Activated CD8-positive, alpha-beta T cell treated with anti-CD3 and anti-CD28 coated beads, Interleukin-2, amount 10 ng/mL, durations not matched to agents 7 days and 5 days (primary cell): ENCODE results near the gene PPP1R26. TPM values are rescaled to one million over a fixed set of nuclear protein-coding genes. Genes with fewer than 3 reads are reported as not detected.
A peak's percentile ranks its signal among the peaks of the same experiment; 100 is the strongest.
"Not testable (repeated sequence)": the region's sequence is repeated elsewhere in the genome, so short reads cannot be mapped to it uniquely, and the experiment has no call there.

ENCODE experiments used
- ATAC-seq: fragments of 150-1000 bp; cut with Tn5 transposase; one replicate; pipeline ENCODE4 v1.10.0; 2021; ENCODE audit warnings: moderate library complexity
- CTCF ChIA-PET: fragments of 350-600 bp; sonication (Branson Sonifier 250); formaldehyde crosslinking; loops from one replicate; lab custom pipeline; 2021; ENCODE audit warnings: antibody characterized with exemption; lab: Charles Lee
- POLR2A ChIA-PET: fragments of 350-600 bp; sonication (Branson Sonifier 250); formaldehyde crosslinking; loops from one replicate; lab custom pipeline; 2021; ENCODE audit warnings: antibody characterized with exemption; lab: Charles Lee
- DNase-seq: peaks from one replicate; pipeline ENCODE4 v3.0.0-alpha.2; 2020
- H3K27ac Mint-ChIP-seq: one replicate; pipeline ENCODE4 v1.8.0; 2021; ENCODE audit warnings: mild to moderate bottlenecking, mixed read lengths
- H3K27me3 Mint-ChIP-seq: one replicate; pipeline ENCODE4 v1.8.0; 2021; ENCODE audit warnings: low read depth, mixed read lengths
- H3K36me3 Mint-ChIP-seq: one replicate; pipeline ENCODE4 v1.8.0; 2021; ENCODE audit warnings: low read depth, mixed read lengths
- H3K4me1 Mint-ChIP-seq: one replicate; pipeline ENCODE4 v1.8.0; 2021; ENCODE audit warnings: low read depth, mixed read lengths
- H3K4me3 Mint-ChIP-seq: one replicate; pipeline ENCODE4 v1.8.0; 2021; ENCODE audit warnings: mild to moderate bottlenecking, mixed read lengths
- H3K9me3 Mint-ChIP-seq: one replicate; pipeline ENCODE4 v1.8.0; 2022; ENCODE audit warnings: mixed read lengths; ENCODE audit not compliant: insufficient read depth
- total RNA-seq, 2 experiments: library from RNA; stranded (reverse); gene quantifications; one replicate each; pipeline ENCODE4 v1.2.3, GENCODE V29; 2021

PPP1R26 gene, protein sequence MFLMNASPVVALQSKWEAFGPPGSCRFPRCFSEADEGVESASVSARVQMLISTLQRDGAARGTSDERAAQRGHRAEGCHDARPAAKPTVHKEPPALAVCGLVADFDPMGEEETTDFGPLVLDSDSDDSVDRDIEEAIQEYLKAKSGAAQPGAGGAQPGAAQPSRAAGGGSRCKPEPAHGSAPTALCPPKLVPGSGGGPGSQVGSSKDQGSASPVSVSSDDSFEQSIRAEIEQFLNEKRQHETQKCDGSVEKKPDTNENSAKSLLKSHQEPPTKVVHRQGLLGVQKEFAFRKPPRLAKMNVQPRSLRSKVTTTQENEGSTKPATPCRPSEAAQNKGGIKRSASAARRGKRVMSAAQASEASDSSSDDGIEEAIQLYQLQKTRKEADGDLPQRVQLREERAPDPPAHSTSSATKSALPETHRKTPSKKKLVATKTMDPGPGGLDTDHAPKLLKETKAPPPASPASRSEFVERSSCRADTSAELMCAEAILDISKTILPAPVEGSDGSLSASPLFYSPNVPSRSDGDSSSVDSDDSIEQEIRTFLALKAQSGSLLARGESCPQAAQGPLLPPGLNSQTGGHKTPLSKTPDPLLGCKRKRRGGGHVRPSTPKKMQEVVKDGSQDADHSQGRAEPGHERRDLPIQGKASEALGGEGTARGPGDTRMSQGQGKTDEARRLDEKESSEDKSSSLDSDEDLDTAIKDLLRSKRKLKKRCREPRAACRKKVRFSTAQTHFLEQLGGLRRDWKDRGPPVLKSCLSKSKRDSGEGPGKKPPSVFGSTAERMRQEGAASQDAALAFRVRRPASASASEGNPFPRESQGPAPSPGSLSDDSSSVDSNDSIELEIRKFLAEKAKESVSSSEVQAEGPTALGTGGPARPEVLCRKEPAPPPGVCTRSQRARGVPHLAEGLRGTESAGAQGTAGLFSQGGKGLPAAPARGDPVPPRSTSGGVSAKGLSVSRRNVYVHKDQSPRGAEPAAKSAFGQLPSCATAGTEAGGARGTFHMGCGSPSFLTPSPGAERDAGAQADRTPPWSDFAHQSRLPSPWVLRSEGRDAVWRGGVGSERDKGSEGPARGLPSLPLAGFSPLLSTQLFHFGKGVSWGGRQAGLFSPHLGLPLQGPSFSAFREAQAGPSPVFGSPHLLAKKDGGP (N-terminal part only)
- total RNA-seq, result not detected

DNA sequence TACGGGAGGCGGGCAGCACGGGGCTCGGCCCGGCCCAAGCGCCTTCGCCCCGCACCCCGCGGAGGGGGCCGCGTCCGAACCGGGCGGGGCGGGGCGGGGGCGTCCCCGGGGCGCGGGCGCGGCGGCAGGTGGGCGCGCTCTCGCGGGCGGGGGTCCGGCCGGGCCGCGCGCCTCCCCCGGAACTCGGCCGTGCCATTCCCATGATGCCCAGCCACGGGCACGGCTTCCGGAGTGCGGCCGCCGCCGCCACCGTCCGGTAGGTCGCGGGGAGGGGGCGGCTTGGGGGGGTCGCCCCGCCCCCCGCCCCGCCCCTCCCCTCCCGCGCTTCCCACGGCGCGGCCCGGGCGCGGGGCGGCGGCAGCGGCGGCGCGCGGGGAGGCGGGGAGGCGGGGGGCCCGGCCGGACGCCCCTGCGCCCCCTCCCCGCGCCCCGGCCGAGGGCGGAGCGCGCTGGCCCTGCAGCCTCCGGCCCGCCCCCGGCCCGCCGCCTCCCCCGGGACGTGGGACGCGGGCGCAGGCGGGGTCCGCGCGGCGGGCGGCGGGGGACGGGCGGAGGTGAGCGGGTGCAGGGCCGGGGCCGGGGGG lies at the start of gene PPP1R26:
TSS of gene PPP1R26 (plus strand) at position 314 of the 584 bp plus-strand sequence. CDS start 4,729 bp downstream, outside the sequence.
- Mint-ChIP-seq H3K4me3 (peak within 1 kb of the TSS; percentile 68), H3K36me3 (peaks cover 2% of the 10 kb centered on the region), H3K9me3 (no peaks in the 10 kb centered on the region), H3K27ac (no peak within 1 kb of the TSS), H3K27me3 (peaks cover 34% of the 10 kb centered on the region), H3K4me1 (peaks cover 3% of the 10 kb centered on the region)
- ATAC-seq (peak; percentile 9), DNase-seq (no peak)
- CTCF ChIA-PET, result no interaction called here
- POLR2A ChIA-PET, result no interaction called here

DNA sequence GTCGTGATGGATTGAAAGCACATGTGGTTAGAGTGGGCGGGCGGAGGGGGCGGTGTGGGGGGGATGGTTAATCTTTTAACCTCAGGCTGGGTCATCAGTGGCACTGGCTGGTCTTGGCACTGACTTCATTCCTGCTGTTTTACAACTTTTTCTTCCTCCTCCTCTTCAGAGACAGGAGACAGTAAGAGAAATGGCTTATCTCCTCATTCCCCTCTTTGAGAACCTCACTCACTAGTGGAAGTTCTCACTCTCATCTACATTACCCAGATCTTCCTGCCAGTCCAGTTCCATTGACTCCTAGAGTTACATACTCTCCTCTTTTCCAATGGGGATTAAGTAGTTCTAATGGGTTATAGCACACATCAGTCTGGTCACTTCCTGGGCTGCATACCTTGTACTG lies 42.3 kb upstream of the PPP1R26 start:
- ChIA-PET POLR2A (no interaction called here), CTCF (no interaction called here)
- H3K4me1 Mint-ChIP-seq, result no peaks in the 10 kb centered on the region
- H3K9me3 Mint-ChIP-seq, result peaks cover 2% of the 10 kb centered on the region
- no peak overlapping the region for H3K27ac Mint-ChIP-seq
- no peak for ATAC-seq
- no peak for DNase-seq
- no peak overlapping the region for H3K4me3 Mint-ChIP-seq
- no peaks in the 10 kb centered on the region for H3K36me3 Mint-ChIP-seq
- no peaks in the 10 kb centered on the region for H3K27me3 Mint-ChIP-seq

DNA sequence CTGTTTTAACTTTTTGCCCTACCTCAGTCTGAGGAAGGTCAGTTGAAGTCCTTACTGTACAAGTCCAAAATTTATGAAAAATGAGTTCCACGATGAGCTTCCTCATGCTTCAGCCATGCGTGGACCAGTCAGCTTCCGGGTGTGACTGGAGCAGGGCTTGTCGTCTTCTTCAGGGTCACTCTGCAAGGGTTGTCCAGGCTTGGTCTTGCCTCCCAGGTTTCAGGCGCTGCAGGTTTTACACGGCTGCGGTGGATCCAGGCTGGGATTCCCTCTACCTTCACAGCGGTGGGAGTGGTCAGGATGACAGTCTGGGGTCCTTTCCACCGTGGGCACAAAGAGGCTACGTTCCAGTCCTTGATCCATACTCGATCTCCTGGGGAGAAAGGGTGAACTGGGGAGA lies 41.9 kb upstream of the PPP1R26 start:
- H3K4me1 Mint-ChIP-seq, H3K27ac Mint-ChIP-seq, H3K27me3 Mint-ChIP-seq, H3K36me3 Mint-ChIP-seq, ATAC-seq, H3K9me3 Mint-ChIP-seq, DNase-seq, POLR2A ChIA-PET, CTCF ChIA-PET, H3K4me3 Mint-ChIP-seq: not testable (repeated sequence)

DNA sequence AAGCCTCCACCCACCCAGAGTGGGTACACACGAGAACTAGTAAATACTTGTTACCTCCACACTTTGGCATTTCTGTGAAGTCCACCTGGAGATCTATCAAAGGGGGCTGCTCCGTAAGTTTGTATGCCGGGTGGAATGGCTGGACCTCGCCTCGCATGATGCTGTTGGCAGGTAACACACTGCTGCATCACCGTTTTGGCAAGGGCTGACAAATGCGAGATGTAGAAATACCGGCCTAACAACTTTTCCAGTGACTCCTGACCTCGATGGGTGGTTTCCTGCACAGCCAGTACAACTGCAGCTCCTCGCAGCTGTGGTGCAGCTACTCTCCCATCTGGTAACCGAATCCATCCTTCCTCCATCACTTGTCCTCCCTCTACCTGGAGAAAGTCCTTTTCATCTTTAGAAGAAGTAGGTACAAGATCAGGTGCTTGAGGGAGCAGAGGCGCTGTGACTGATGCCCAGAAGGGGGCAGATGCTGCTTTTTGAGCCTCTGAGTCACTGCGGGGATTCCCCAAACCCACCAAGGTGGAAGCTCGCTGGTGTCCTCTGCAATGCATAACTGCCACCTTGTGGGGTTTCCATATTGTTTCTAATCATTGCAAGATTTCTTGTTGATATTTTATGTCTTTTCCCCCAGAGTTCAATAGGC lies 40.9 kb upstream of the PPP1R26 start:
- CTCF ChIA-PET, H3K36me3 Mint-ChIP-seq, H3K27ac Mint-ChIP-seq, H3K9me3 Mint-ChIP-seq, H3K27me3 Mint-ChIP-seq, H3K4me1 Mint-ChIP-seq, ATAC-seq, H3K4me3 Mint-ChIP-seq, POLR2A ChIA-PET: not testable (repeated sequence)
- DNase-seq, result peak; percentile 28

DNA sequence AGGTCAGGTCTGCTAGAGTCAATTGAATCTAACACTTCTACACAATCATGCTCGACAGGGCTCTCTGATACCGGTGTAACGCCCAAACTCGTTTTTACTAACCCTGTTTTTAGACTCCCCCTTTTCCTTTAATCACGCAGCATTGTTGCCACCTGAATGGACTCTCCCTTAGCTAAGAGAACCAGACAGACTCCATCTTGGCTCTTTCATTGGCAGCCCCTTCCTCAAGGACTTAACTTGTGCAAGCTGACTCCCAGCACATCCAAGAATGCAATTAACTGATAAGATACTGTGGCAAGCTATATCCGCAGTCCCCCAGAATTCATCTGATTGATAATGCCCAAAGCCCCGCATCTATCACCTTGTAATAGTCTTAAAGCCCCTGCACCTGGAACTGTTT lies 40.1 kb upstream of the PPP1R26 start:
- H3K4me1 Mint-ChIP-seq, H3K27me3 Mint-ChIP-seq, H3K36me3 Mint-ChIP-seq, H3K4me3 Mint-ChIP-seq, H3K27ac Mint-ChIP-seq, ATAC-seq, DNase-seq, H3K9me3 Mint-ChIP-seq, POLR2A ChIA-PET, CTCF ChIA-PET: not testable (repeated sequence)

DNA sequence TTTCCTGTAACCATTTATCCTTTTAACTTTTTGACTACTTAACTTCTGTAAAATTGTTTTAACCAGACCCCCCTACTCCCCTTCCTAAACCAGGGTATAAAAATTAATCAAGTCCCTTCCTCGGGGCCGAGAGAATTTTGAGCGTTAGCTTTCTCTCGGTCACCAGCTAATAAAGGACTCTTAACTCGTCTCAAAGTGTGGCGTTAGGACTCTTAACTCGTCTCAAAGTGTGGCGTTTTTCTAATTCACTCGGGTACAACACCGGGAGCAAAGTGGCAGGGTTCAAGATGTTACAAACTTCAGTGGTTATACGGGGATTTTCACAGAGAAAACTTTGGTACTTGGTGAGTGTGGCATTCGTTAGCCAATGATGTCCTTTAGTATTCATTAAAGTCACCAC lies 39.7 kb upstream of the PPP1R26 start:
- POLR2A ChIA-PET, result no interaction called here
- ATAC-seq (no peak), DNase-seq (no peak)
- Mint-ChIP-seq H3K27me3 (no peaks in the 10 kb centered on the region), H3K4me3 (no peak overlapping the region), H3K27ac (no peak overlapping the region), H3K36me3 (no peaks in the 10 kb centered on the region), H3K4me1 (no peaks in the 10 kb centered on the region), H3K9me3 (peaks cover 2% of the 10 kb centered on the region)
- CTCF ChIA-PET, result no interaction called here

DNA sequence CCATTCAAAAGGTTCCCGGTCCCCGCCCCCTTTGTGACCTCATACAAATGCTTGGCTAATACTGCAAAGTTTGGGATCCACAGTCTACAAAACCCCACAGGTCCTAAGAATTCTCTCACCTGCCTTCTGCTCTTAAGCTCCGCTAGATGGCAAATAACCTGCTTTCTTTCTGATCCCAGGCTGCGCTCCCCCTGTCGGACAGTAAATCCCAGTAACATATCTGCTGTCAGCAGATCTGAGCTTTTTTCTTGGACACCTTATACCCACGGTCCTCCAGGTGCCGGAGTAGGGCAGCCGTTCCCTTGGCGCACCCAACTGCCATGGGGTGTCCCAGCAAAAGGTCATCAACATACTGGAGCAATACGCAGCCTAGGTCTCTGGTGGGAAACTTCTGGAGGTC lies 39.0 kb upstream of the PPP1R26 start:
- DNase-seq (no peak), ATAC-seq (no peak)
- Mint-ChIP-seq H3K4me1 (no peaks in the 10 kb centered on the region), H3K36me3 (no peaks in the 10 kb centered on the region), H3K27ac (no peak overlapping the region), H3K27me3 (no peaks in the 10 kb centered on the region), H3K9me3 (peaks cover 2% of the 10 kb centered on the region), H3K4me3 (no peak overlapping the region)
- POLR2A ChIA-PET, result no interaction called here
- CTCF ChIA-PET, result no interaction called here

DNA sequence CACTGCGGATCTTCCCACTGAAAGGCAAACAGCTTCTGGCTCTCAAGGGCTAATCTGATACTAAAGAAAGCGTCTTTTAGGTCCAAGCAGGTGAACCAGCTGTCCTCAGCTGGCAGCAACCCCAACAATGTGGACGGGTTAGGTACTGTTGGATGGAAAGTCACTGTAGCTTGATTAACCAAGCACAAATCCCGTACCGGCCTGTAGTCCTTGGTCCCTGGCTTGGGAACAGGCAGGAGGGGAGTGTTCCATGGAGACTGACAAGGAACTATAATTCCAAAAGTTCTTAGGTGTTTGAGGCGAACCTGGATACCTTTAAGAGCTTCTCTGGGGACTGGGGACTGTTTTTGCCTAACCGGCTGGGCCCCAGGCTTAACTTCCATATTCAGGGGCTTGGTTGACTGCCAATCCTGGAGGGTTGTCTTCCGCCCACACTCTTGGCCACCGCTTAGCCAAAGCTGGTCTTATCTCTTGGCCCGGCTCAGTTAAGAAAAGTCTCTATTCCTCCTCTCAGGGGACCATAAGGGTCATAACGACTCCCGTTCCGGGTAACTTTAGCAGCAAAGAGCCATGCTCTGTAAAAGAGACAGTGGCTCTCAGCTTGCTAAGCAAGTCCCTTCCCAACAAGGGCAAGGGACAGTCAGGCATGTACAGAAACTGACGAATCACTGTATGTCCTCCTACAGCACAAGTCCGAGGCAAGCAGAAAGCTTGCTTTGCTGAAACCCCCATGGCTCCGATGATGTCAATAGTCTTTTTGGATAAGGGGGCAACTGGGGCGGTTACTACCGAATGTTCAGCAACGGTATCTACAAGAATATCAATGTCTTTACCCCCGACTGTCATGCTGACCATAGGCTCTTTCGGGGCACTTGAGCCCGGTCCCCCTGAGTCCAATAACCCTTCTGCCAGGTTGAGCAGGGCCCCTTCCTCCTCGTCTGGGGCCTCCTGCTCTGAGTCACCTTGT lies 38.2 kb upstream of the PPP1R26 start:
- H3K9me3 Mint-ChIP-seq, H3K4me3 Mint-ChIP-seq, DNase-seq, H3K4me1 Mint-ChIP-seq, H3K36me3 Mint-ChIP-seq, ATAC-seq, H3K27ac Mint-ChIP-seq, POLR2A ChIA-PET, H3K27me3 Mint-ChIP-seq, CTCF ChIA-PET: not testable (repeated sequence)

DNA sequence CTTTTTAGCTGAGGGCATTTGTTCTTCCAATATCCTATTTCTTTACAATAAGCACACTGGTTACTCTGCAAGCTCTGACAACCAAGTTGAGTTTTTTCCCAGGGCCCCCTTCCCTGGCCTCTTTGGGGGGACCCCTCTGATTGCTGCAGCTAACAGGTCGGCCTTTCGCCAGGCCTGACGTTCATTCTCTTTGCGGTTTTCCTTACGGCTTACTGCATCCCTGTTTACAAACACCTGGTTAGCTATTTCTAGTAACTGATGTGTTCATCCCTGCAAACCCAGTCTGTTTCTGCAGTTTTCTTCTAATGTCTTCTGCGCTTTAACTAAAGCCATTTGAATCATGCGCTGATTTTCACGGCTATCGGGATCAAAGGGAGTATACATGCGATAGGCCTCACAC lies 37.5 kb upstream of the PPP1R26 start:
- ChIA-PET POLR2A (no interaction called here), CTCF (no interaction called here)
- H3K36me3 Mint-ChIP-seq, result no peaks in the 10 kb centered on the region
- H3K27me3 Mint-ChIP-seq, result no peaks in the 10 kb centered on the region
- no peak for ATAC-seq
- H3K27ac Mint-ChIP-seq, result no peak overlapping the region
- no peaks in the 10 kb centered on the region for H3K9me3 Mint-ChIP-seq
- no peak for DNase-seq
- no peak overlapping the region for H3K4me3 Mint-ChIP-seq
- no peaks in the 10 kb centered on the region for H3K4me1 Mint-ChIP-seq

DNA sequence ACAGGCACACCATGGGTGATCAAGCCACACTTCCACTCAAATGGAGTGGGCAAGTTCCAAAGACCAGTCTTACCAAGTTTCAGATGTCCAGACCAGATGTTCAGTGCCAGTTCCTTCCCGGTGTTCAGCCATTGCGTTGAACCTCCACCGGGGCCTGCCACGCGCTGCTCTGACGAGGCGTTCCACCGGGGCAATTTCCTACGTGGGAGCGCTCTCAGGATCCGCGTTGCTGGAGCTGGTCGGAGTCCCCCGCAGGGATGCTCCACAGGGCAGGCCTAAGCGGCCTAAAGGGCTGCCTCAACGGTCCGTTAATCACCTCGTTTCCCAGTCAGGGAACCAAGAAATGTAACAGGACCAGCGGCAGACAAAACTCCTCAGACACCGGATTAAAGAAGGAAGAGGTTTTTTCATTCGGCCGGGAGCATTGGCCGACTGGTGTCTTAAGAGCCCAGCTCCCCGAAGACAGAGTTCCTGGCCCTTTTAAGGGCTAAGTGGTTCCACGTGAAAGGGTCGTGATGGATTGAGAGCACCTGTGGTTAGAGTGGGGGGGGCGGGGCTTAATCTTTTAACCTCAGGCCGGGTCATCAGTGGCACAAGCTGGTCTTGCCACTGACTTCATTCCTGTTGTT lies 35.7 kb upstream of the PPP1R26 start:
- POLR2A ChIA-PET, result no interaction called here
- H3K4me3 Mint-ChIP-seq, result no peak overlapping the region
- DNase-seq (no peak), ATAC-seq (no peak)
- no peaks in the 10 kb centered on the region for H3K9me3 Mint-ChIP-seq
- H3K27ac Mint-ChIP-seq, result no peak overlapping the region
- no peaks in the 10 kb centered on the region for H3K4me1 Mint-ChIP-seq
- H3K36me3 Mint-ChIP-seq, result no peaks in the 10 kb centered on the region
- H3K27me3 Mint-ChIP-seq, result no peaks in the 10 kb centered on the region
- CTCF ChIA-PET, result no interaction called here
